ENCODE results near the gene FAM13B.
A peak's percentile ranks its signal among the peaks of the same experiment; 100 is the strongest.
"Not testable (repeated sequence)": the region's sequence is repeated elsewhere in the genome, so short reads cannot be mapped to it uniquely, and the experiment has no call there.

The FAM13B gene

DNA sequence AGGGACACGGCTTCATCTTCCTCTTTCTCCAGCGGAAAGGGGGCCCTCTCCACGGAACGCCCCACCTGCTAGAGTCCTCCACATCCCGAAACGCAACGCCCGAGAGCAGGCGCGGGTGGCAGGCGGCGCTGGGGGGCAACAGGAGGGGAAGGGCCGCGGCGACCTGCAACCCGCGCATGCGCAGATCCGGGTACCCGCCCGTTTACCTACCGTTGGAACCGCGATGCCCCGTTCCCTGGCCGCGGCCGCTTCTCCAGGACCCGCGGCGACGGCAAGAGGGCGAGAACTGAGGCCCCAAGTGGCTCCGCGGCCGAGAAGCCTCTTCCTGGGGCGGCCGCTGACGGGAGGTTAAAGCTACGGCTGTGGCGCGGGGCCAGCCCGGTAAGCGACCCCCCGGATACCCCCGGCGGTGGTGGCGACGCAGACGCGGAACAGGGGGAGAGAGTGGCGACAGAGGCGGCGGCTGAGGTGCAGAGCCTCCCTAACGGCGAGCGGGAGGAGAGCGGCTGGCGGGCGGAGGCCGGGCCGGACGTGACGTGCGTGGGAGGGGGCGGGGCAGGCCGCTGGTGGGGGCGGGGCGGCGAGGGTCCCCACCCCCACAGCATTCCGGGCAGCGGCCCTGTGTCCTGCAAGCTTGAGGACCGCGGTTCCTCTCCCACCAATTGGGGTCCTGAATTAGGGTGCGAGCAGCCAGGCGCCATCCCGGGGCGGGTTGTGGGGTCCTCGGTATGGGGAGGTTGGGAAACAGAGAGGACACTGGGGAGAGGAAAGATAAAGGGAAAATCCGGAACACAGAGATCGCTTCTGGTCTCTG lies at the start of gene FAM13B:
FAM13B (minus strand) TSS at position 508 of the 814 bp plus-strand sequence. CDS start 13,968 bp downstream, outside the sequence.
- DNase-seq (ENCODE audit: low spot score), result peak; percentile 62
- no peak for FAIRE-seq

DNA sequence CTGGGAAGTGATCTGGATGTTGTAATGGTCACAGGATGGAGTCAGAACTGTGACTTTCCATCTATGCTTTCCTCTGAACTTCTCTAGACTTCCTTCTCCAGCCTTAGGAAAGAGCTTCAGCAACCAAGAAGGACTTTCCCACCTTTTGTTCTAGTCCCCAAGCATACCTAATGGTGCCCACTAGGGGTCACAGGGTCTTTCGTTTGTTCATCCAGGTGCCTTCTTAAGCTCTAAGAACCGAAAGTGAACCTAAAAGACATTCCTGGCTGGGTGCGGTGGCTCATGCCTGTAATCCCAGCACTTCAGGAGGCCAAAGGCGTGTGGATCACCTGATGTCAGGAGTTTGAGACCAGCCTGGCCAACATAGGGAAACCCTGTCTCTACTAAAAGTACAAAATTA lies 49.2 kb upstream of the FAM13B start:
- DNase-seq (ENCODE audit: low spot score), result no peak
- FAIRE-seq, result no peak

GRCh38 chr5:138078006-138078643 lies 45.2 kb upstream of the FAM13B start:
- FAIRE-seq, result no peak

GRCh38 chr5:138077064-138077696 lies 44.3 kb upstream of the FAM13B start:
- FAIRE-seq, result peak; percentile 50
- peak; percentile 35 for DNase-seq (ENCODE audit: low spot score)

More at GRCh38 chr5:138078006-138078643, 45.2 kb upstream of the FAM13B start:
- DNase-seq (ENCODE audit: low spot score), result no peak

DNA sequence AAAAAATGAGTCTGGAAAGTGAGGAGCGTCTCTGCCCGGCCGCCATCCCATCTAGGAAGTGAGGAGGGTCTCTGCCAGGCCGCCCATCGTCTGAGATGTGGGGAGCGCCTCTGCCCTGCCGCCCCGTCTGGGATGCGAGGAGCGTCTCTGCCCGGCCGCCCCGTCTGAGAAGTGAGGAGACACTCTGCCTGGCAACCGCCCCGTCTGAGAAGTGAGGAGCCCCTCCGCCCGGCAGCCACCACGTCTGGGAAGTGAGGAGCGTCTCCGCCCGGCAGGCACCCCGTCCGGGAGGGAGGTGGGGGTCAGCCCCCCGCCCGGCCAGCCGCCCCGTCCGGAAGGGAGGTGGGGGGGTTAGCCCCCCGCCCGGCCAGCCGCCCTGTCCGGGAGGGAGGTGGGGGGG lies 37.1 kb upstream of the FAM13B start:
- not testable (repeated sequence) for FAIRE-seq; DNase-seq (ENCODE audit: low spot score)

DNA sequence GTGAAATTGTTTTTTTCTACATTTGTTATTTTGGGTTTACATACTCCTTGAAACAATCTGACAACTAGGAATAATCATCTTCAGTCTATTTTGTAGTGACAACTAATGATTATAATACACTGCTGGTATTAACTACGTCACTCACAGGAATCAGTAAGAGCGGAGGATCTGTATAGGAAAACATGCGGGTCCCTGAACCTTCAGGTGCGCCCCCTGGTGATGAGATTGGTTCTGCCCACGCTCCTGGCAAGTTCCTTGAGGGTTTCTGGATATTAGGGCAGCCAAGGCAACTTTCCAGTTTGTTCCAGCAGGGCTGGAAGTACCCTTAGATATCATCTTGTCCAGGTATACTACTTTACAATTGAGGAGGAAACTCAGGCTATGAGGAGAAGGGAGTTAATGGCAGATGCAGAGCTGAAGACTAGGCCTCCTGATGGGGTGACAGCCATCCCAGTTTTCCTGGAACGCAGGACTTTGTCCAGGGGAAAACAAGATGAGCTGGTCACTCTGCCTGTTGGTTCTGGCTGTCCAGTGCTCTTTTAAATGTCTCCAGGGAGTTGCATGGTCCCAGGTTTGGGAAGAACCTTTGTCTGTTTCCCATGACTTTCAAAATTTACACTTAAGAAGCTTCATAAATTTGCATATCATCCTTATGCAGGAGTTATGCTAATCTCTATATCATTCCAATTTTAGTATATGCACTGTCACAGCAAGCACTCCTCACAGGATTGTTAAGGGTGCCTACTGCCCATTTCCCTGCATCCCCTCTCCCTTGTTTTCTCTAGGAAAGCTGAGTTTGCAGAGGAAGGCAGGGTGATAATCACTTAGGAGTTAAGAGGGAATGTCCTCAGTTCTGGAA lies 36.1 kb upstream of the FAM13B start:
- FAIRE-seq, result peak; percentile 52
- peak; percentile 50 for DNase-seq (ENCODE audit: low spot score)

- DNase-seq (ENCODE audit: low spot score), result no peak
- no peak for FAIRE-seq
Measured at GRCh38 chr5:138067945-138068344, 35.1 kb upstream of the FAM13B start.

- no peak for DNase-seq (ENCODE audit: low spot score)
- no peak for FAIRE-seq
Measured at GRCh38 chr5:138065102-138065501, 32.2 kb upstream of the FAM13B start.

DNA sequence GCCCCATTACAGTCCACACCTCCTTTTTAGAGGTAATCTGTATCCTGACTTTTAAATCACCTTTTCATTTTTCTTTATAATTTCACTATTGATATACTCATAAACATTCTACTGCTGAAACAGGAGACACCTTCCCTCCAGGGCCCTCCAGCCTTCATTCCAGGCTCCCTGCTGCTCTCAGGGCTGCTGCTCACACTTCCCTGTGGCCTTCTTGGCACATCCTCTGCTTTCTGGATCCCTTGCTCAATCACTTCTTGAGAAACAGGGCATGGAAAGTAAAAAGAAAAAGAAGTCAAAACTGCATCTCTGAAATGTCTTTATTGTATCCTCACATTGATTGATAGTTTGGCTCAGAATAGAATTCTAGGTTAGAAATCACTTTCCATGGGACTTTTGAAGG lies 31.6 kb upstream of the FAM13B start:
- DNase-seq (ENCODE audit: low spot score), result no peak
- FAIRE-seq, result no peak

GRCh38 chr5:138054847-138055558 lies 22.1 kb upstream of the FAM13B start:
- no peak for DNase-seq (ENCODE audit: low spot score)
- FAIRE-seq, result no peak

DNA sequence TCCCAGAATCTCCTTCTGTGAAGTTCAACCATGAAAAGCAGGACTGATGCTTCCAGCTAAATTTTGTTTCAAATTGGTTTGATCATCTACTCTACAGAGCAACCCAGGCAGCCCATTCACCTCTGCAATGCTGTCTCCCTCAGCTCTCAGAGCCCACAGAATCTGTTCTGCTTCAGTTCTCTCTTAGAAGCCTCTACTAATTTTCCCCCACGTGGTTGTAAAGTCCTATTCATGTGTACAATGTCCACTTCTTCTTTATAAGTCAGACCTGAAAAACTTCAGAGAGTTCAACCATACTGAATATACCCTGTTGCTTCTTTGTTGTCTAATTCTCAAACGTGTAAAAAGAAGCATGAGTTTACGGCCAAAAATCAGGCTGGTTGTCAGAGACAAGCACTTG lies 21.3 kb upstream of the FAM13B start:
- FAIRE-seq (no peak), DNase-seq (ENCODE audit: low spot score) (no peak)

DNA sequence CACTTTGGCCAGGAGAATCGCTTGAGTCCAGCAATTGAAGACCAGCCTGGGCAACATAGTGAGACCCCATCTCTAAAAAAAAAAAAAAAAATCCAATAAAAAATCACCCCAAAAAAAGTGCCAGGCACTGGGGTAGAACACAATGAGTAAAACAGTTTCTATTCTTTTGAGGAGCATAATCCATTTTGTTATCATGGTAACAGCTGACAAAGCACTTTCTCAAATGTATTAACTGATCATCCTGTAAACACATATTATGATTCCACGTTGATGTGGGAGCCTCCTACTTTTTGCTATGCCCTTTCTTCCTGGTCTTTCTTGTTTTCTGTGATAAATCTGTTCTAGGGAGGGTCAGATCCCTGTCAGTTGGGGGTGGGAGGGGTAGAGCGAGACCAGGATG lies 20.7 kb upstream of the FAM13B start:
- FAIRE-seq (no peak), DNase-seq (ENCODE audit: low spot score) (no peak)

- DNase-seq (ENCODE audit: low spot score); FAIRE-seq: not testable (repeated sequence)
Measured at GRCh38 chr5:138052718-138053117, 19.8 kb upstream of the FAM13B start.

DNA sequence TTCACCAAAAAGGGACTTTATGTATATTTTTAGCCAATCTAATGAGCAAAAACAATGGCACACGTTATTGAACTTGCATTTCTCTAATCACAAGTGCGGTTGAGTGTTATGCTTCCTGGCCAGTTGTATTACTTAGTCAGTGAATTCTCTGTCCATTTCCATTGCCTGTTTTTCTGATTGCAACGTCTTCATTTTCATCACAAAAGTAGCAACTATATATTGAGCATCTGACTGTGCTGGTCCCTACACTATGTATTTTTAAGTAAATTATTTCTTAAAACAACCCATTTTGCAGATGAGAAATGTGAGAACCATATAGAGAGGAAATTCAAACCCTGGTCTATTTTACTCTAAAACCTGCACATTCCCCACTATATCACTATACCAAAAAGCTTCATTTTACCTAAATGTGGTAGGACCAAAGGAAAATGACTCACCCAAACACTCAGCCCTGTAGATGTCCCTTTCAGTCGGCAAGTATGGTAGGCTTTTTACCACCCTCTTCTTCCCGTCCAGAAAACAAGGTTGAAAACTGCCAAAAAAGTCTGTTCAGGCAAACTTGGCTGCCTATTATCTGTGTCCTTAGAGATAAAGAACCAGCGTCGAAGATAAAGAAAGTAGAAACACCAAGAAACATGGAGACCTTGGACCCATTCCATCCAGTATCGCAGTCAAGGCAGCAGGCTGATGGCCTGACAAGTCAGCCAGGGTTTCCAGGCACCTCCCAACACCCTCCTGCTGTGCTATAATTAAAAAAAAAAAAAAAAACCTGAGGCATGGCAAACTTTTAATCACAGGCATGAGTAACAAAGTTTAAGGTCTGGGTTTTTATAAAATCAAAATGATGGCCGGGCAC lies 18.8 kb upstream of the FAM13B start:
- DNase-seq (ENCODE audit: low spot score) (no peak), FAIRE-seq (no peak)

- not testable (repeated sequence) for FAIRE-seq; DNase-seq (ENCODE audit: low spot score)
Measured at GRCh38 chr5:138045283-138045682, 12.4 kb upstream of the FAM13B start.

DNA sequence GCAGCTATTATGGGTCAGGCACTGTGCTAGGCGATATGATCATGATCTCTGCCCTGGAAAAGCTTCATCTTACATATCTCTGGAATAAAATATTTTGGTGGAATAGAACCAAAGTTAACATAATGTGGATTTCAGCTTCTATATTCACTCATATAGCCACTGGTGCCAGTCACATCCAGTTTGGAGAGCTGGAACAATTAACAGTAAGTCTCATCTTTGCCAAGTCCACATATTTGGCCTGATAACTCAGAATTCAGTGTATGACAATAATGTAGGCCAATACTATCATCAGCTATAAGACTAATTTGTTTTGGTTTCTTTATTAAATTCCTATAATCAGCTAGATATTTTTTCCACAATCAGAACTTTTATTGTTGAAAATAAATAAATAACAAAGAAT lies 5.9 kb upstream of the FAM13B start:
- no peak for DNase-seq (ENCODE audit: low spot score)
- FAIRE-seq, result no peak

GRCh38 chr5:138037907-138038633 lies 5.2 kb upstream of the FAM13B start:
- FAIRE-seq, result no peak
- DNase-seq (ENCODE audit: low spot score), result no peak

- DNase-seq (ENCODE audit: low spot score) (no peak), FAIRE-seq (no peak)
Measured at GRCh38 chr5:138037271-138037670, 4.4 kb upstream of the FAM13B start.

All from RCC 7860 (cell line).